NOMO-1 treated with dmso at 0.1 percent for 144 hours (cell line): ENCODE results near the gene GLP1R.

Experiments
- DNase-seq: peaks from one replicate; lab custom pipeline; 2025; ENCODE audit not compliant: unreplicated experiment; lab: John Stamatoyannopoulos, UW

The GLP1R gene

DNA sequence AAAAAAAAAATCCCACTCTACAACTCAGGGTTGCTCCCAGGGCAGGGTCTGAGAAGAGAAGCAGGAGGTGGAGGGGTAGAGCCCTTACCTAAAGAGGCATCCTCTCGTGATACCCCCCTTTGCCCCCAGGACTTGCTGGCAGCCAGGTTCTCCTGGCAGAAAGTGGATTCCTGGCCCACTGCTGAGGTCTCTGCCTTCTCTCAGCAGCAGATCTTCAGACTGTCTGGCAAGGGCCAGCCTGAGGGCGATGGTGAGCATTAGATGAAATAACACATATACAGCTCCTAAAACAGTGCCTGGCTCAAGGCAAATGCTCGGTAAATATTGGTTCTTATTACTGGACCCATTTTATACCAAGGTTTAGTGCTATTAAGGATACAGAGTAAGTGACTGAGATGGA is 4.8 kb upstream of the GLP1R start:
- DNase-seq: no peak

DNA sequence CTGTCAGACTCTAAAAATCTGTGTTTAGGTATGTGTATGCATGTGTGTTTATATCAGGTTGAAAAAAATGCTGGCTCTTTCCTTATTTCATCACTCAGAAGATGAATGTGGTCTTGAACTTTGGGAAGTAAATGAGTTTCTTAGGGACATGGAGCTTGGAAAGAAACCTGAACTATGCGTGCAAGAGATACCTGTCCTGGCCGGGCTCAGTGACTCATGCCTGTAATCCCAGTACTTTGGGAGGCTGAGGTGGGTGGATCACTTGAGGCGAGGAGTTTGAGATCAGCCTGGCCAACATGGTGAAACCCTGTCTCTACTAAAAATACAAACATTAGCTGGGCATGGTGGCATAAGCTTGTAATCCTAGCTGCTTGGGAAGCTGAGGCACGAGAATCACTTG is 4.4 kb upstream of the GLP1R start:
- DNase-seq: no peak

DNA sequence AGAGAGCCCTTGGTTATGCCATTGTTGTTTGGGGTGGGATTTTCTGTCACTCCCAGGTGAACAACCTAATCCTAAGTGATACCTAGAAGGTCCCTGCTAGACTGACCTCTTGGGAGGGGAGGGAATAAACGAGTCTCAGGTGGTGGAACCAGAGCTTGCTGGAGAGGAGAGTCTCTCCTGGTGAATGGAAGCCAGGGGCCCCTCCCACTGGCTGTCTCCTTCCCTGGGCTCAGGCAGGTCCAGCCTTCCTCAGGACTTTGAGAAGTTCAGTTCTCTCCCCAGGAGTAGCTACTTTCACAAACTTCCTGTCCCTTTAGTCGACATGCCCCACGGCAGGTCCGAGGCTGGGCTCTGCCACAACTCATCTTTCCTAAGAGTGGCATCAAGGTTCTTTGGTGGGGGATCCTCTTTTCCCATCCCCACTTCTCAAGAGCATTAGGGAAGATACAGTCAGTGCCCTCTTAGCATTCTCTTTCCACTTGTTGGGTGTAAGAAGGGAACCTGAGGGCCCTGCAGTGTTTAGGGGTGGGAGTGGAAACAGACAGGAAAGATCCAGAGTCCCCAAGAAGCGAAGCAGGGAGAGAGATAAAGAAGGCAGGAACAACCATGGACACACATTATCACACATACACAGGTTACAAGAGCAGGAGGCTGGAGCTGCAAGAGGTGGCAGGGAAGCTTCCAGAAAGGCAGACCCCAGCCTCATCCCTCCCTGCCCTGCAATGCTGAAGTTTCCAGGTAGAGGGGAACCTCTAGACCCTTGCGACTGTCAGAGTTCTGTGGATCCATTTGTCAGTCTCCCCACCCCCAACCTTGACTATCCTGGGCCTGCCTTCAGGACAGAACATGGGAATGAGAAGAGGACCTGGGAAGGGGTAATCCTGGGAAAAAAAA is 900 bp upstream of the GLP1R start:
- no peak for DNase-seq

DNA sequence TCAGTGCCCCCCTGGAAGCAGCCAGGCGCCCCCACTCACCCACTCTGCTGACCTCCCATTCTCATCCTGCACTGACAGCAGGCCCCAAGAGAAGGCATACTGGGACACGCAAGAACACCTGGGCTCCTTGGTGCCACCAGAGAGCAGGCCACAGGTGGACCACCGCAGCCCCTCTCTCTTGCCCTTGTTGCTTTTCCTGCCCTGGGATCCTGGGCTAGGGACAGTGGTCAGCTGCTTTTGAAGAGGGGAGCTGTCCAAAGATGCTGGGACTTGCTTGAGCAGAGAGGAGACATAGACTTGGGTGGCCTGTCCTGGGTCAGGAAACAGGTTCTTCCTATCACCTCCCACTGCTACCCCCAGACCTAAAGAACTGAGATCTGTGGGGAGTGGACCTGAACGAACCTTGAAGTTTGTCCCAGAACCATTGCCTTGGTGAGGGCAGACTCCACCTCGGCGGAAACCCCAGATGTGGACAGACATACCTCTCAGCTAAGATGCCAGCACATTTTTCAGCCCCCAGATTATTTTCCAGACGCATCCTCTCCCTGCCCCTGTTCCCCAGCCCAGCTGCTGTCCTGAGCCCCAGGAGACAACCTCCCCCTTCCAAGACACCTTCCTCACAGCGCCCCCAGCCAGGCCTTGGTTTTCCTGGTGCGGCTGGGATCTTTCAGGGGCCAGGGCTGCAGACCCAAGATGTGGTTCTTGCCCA is 1.1 kb downstream of the GLP1R start:
- DNase-seq: no peak

DNA sequence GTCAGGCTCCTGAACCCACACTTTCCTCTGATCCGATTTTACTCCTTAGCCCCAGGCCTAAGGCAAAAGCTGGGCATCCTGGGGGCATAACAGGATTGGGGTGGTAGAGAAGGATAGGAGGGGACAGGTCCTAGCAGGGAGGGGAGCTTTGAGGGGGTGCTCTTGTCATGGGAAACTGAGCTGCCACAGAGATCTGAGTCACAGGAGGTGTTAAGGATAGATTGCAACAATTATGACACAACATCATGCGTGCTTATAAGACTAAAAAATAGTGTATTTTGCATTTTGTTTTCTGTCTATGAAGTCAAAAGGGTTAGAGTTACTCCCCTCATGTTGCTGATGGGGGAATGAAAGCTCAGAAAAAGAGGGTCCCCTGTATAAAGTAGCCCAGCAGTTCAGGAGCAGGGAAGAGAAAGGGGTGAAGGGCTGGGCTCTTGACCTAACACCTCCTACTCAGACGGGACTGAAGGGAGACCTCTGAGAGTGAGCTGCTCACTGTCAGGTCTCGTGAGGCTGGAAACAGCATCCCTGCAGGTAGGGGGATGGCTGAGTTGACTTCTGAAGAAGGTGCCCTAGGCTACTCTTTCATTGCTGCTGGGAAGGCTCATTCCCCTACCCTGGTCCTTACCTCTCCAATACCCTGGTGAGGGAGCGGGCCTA is 2.0 kb downstream of the GLP1R start:
- no peak for DNase-seq

DNA sequence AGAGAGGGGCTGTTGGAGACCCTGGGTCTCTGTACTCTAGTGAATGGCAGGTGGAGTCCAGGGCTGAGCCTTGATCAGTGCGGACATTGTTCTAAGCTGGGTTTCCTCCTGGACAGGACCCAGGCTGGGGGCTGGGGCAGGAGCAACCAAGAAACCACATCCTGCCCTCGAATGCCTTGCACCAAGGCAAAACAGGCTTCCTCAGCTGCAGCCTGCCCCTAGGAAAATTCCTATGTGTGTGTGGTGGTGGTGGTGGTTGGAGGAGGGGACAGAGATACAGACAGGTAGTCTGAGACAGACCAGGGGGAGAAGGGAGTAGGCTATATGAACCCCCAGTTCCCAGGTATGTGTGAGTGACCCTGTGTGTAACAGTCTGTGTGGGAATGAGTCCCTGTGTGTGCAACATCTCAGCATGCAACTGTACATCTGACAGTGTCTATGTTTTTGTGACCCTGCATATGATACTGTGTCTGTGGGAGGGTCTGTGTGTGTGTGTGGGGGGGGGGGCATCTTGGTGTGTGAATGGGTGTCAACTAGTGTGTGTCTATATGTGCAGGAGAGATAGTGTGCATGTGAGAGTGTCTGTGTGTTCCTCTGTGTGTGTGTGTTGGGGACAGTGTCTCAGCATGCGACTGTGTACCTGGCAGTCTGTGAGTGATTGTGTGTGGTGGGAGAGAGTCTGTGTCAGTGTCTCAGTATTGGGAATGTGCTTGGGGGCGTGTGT is 3.0 kb downstream of the GLP1R start:
- DNase-seq: no peak

DNA sequence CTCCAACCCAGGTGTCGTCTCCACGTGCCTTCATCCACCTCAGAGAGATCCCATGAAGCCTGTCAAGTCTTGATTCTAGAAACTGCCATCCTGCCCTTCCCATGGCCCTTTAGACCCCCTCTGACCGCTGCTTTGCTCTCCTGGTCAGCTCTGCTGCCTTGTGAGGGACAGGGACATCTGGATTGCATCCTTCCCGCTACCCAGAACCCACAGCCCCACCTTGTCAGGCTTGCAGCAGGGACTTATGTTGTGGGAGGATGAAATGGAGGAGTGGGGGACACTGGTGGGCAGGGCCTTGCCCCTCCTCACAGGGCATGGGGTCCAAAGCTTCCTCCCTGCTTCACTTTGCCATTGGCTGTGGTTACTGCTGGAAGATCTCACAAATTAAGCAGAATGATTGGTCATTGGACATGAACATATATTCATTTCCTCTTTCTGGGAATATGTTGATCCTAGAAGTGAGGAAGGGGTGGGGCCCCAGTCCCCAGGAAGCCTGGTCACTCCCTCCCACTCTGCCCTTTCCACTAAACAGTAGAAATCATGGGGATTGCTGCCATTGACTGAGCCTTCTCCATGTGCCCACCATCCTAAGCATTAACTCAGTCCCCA is 4.5 kb downstream of the GLP1R start:
- DNase-seq: no peak

DNA sequence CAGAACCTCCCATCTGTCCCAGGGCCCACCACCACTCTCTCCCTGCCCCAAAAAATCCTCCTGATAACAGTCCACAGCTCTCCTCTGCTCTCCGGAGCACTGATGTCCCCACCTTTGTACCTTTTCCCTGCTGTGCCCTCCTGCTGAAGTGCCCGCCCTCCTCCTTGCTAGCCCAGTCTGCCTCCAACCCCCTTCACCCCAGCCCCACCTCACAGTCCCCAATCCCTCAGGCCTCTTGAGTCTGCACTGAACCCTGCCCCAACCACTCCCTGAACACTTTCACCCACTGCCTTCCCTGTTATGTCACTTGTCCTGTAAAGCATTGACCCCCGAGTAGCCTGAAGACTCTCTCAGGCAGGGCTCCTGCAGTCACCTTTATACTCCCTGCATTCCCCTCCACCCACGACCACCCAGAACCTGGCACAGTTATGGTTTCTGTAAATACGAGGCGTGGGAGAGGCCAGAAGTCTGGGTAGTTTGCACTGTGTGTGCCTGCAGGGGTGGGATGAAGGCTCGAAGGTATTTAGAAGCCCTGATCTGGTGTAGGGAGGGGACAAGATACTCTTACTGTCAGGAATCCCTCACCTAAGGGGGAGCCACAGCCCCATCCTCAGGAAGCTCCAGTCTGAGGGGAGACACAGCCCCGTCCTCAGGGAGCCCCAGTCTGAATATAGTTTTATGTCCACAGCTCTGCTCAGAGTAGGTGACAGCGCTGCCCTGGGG is 5.4 kb downstream of the GLP1R start:
- no peak for DNase-seq

DNA sequence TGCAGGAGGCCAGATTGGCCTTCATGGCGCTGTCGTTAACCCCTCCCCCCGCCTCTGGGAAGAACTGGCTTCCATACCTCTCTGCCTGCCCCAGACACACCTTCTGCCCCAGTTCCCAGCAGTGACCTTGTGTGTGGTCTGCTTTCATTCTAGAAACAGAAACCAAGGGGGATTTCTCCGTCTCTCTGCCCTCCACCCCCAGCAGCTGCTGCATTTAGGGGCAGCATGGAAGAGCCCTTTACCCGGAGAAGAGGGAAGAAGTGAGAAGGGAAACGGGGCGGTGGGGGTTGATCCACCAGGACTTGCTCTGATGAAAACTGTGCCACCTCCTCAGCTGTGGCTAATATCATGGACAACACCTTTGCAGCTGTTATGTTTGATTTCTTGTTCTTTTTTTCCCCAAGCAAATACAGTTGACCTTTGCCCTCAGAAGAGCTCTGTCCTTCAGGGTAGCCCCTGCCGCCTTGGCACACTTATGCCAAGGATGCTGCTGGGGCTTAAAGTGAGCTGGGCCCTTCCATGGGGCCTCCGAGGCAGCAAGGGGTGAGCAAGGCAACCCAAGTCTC is 6.1 kb downstream of the GLP1R start:
- no peak for DNase-seq

DNA sequence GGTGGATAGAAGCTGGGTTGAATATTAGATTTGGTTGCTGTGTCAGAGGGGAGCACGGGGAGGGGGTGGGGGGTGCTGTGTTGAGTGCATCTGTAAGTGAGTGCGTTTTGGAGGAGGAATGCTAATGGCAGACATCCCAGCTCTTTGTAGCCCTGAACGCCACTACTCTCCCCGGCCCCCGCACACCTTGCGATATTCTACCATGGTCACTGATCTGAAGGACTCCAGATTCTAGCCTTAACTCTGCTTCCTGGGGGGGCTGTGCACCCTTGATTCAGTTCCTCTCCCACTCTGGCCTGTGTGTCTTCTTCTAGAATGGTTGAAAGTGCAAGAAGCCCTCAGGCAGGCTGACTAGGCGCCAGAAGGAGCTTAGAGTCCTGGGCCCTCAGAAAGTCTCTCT is 7.1 kb downstream of the GLP1R start:
- no peak for DNase-seq

DNA sequence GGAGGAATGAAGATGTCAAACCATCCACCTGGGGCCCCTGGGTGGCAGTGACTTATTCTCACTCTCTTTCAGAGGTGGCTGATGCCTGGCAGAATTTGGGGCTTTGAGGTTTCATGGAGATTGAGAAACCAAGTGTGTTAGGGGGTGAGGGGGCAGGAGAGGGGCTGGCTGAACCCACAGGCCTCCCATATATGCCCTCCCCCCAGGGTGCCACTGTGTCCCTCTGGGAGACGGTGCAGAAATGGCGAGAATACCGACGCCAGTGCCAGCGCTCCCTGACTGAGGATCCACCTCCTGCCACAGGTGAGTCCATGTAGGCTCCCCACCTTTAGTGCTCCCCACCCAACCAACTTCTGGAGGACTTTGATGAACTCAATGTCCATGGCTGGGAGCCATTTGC is 7.6 kb downstream of the GLP1R start:
- DNase-seq: no peak

DNA sequence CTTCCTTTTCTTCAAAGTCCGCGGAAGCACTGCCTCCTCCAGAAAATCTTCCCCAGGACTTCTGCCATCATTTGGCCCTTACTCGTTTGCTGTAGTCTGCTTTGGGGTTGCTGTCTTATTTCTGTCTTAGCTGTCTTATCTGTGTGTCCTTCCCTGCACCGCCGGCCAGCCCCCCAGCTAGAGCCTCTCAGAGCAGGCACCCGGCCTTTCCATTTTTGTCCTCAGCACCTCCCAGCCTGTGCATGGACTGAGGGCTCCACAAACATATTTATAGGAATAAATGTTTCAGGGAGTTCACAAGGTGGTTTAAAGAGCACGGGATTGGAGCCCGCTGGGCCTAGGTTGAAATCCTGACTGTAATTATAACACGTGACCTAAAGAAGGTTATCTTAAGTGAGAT is 8.1 kb downstream of the GLP1R start:
- no peak for DNase-seq

DNA sequence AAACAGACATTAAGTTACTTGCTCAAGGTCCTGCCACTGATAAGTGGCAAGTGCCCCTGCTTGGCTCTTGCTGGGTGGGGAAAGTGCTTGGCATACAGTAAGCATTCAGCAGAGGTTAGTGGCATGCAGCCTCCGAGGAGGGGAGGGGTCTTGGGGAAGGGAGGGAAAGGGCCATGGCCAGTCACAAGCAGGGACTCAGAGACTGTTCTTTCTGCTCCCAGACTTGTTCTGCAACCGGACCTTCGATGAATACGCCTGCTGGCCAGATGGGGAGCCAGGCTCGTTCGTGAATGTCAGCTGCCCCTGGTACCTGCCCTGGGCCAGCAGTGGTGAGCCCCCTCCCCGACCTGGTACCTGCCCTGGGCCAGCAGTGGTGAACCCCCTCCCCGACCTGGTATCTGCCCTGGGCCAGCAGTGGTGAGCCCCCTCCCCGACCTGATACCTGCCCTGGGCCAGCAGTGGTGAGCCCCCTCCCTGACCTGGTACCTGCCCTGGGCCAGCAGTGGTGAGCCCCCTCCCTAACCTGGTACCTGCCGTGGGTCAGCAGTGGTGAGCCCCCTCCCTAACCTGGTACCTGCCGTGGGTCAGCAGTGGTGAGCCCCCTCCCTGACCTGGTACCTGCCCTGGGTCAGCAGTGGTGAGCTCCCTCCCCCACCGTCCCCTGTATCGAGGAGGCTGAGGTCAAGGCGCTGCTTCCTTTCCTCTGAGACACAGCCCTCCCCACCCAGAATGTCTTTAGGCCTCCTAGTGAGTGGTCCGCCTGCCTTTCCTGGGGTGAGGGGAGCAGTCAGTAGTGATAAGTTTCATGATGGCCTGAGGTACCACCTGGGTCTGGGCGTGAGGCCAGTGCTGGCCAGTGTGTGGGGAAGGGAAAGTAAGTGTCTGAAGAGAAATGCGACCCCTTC is 8.9 kb downstream of the GLP1R start:
- DNase-seq: no peak

DNA sequence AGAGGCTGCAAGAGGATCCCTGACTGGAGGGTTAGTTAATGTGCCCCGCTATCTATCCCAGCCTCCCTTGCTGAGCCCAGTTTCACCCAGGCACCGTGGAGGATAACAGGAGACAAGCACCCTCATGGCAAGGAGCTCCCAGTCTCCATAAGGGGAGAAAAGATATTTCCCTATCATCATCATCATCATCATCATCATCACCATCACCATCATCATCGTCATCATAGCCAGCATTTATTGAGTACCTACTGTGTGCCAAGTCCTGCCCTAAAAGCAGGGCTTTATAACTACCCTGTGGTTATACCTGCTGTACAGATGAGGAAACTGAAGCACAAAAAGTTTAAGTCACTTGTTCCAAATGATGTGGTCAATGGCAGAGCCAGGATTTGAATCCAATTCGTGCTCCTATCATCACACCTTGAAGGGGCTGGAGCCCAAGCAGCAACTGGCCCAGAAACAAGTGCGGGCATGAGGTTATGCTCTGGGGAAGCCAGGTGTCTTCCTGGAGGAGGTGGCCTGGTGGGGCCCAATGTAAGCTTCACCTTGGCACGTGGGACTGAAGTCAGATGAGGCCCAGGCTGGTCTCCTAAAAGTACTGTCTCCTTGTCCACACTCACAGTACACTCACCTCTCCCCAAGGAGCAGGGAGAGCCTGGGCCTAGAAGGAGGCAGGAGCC is 10.0 kb downstream of the GLP1R start:
- DNase-seq: no peak

DNA sequence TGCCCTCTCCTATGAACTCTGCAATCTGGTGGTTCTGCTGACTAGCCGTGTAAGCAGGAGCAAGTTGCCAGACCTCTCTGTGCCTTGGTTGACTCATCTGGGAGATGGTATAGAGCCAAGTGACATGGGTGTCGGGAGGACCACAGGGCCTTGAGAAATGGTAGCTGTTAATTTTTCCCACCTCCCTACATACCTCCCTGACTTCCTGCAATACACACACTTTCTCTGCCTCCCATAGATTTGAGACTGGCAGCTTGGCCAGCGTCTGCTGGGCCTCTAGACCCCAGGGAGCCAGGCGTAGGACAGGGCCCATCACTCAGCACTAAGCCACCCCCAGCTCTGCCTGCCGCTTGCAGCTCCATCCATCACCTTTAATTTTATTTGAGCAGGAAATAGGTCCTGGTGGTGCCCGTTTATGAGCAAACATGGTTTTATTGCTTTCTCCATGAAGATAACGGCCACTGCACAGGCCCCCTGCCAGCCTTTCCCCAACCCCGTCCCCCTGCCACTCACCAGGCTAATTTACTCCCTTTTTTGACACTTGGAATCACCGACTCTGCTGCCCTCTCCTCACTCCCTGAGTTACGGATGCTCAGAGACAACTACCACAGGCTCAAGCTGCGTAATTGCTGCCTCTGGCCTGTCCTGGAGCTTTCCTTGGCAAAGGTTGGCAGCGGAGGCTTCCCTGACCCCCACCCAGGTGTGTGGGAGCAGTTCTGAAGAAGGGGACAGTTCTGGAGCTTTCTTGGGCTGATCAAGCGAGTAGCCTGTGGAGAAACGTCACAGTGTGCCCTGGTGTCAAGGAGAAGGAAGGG is 11.1 kb downstream of the GLP1R start:
- no peak for DNase-seq

DNA sequence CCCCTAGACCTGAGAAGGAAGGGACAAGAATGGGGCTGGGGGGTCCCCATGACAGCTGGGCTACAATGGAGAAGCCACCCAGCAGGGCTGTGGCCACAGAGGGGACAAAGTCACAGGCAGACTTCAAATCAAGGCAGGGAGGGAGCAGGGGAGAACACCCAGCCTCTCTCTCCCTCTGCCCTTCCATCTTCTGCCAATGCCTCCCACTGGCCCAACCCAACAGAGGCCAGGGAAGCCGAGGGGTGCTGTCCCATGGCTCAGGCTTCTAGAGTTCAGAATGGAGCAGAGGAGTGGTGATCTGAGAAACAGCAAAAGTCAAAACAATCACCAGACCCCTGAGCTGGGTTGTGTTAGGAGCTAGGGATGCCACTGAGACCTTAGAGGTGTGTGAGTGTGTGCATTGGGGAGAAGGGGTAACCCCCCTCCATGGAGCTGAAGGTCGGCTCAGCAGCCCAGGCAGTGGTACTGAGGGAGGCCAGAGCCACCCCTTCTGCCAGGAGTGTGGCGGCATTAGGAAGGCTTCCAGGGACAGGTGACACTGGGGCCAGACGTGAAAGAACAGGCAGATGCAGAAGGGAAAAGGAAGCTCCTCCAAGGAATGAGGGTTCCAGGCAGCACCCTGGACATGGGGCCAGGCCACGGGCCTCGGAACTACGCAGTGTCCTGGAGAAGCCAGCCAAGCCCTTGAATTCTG is 12.0 kb downstream of the GLP1R start:
- DNase-seq: no peak

DNA sequence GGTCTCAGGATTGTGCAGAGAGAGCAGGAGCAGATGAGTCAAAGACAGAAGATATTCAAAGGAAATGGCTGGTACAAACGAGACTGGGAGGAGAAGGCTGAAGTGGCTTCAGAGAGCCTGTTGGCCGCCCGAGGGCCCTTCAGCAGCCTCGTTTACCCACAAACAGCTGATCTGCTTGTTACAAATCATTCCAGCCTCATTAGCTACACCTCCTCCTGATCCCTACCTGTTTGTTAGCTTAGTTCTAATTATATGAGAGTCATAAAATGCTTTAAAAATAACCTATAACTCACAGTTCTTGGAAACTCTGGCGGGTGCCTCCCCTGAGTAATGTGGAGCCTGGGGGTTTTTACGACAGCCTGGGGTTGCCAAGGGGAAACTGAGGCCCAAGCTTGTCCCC is 12.6 kb downstream of the GLP1R start:
- no peak for DNase-seq
